Neural crest cell (in vitro differentiated cells): ENCODE data around the gene SEC62. TPM values are rescaled to one million over a fixed set of nuclear protein-coding genes. Genes with fewer than 3 reads are reported as not detected.

Experiments
- DNase-seq: peaks from one replicate; pipeline ENCODE4 v3.0.0; 2021; ENCODE audit warnings: low read depth, mixed read lengths, low spot score
- H3K27ac Mint-ChIP-seq: one replicate; pipeline ENCODE4 v1.8.0; 2021; ENCODE audit warnings: mild to moderate bottlenecking, mixed read lengths; ENCODE audit not compliant: unreplicated experiment
- H3K27me3 Mint-ChIP-seq: 2 replicates; pipeline ENCODE4 v1.8.0; 2021; ENCODE audit warnings: low read depth, mild to moderate bottlenecking, mixed read lengths
- H3K36me3 Mint-ChIP-seq: 2 replicates; pipeline ENCODE4 v1.8.0; 2021; ENCODE audit warnings: low read depth, mild to moderate bottlenecking, mixed read lengths
- H3K4me1 Mint-ChIP-seq: 2 replicates; pipeline ENCODE4 v1.8.0; 2021; ENCODE audit warnings: mixed read lengths
- H3K4me3 Mint-ChIP-seq: one replicate; pipeline ENCODE4 v1.8.0; 2021; ENCODE audit warnings: mild to moderate bottlenecking, mixed read lengths
- H3K9me3 Mint-ChIP-seq: 2 replicates; pipeline ENCODE4 v1.8.0; 2021; ENCODE audit warnings: mixed read lengths
- total RNA-seq: library from RNA; stranded (reverse); gene quantifications from 2 replicates; pipeline ENCODE4 v1.2.1, GENCODE V29; 2021
- TF ChIP-seq, protein P1 (sequence below): fragments of 200-600 bp; sonication (generic); conservative IDR thresholded peaks from 2 replicates; pipeline ENCODE4 v1.5.0; 2021; ENCODE audit warnings: antibody characterized with exemption, mild to moderate bottlenecking

The SEC62 gene
- total RNA-seq, 1 donor from 2014 or later: 67.9 TPM

DNA sequence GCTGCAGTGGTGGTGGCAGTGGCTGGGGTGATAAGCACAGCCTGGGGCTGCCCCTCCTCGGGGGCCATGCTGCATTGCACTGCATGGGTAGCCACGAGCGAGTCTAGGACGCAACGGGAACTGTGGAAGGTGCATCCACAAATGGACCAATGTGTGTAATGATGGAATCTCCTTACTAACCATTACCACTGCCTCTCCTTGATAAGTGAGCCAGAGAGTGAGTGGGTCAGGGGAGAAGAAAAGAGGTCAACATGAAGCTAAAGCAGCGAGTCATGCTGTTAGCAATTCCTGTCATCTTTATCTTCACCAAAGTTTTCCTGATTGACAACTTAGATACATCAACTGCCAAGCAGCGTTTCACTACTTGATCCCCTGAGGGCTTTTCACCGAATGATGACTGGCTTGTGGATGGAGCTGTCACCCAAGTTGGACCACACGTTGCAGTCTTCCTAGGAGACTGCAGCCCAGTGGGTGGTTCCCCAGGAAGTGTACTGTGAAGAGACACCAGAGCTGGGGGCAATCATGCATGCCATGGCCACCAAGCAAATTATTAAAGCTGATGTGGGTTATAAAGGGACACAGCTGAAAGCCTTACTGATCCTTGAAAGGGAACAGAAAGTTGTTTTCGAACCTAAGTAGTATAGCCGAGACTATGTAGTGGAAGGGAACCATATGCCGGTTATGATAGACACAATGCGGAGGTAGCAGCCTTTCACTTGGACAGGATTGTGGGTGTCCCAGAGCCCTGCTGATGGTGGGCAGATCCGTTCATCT is 34.7 kb upstream of the SEC62 start:
- H3K4me3 Mint-ChIP-seq: no peak overlapping the region
- H3K9me3 Mint-ChIP-seq: no peaks in the 10 kb centered on the region
- H3K27ac Mint-ChIP-seq: no peak overlapping the region
- H3K27me3 Mint-ChIP-seq: peaks cover 21% of the 10 kb centered on the region
- TF ChIP-seq, protein P1, sequence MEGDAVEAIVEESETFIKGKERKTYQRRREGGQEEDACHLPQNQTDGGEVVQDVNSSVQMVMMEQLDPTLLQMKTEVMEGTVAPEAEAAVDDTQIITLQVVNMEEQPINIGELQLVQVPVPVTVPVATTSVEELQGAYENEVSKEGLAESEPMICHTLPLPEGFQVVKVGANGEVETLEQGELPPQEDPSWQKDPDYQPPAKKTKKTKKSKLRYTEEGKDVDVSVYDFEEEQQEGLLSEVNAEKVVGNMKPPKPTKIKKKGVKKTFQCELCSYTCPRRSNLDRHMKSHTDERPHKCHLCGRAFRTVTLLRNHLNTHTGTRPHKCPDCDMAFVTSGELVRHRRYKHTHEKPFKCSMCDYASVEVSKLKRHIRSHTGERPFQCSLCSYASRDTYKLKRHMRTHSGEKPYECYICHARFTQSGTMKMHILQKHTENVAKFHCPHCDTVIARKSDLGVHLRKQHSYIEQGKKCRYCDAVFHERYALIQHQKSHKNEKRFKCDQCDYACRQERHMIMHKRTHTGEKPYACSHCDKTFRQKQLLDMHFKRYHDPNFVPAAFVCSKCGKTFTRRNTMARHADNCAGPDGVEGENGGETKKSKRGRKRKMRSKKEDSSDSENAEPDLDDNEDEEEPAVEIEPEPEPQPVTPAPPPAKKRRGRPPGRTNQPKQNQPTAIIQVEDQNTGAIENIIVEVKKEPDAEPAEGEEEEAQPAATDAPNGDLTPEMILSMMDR: no peak
- no peaks in the 10 kb centered on the region for H3K36me3 Mint-ChIP-seq
- H3K4me1 Mint-ChIP-seq: no peaks in the 10 kb centered on the region
- DNase-seq: no peak

DNA sequence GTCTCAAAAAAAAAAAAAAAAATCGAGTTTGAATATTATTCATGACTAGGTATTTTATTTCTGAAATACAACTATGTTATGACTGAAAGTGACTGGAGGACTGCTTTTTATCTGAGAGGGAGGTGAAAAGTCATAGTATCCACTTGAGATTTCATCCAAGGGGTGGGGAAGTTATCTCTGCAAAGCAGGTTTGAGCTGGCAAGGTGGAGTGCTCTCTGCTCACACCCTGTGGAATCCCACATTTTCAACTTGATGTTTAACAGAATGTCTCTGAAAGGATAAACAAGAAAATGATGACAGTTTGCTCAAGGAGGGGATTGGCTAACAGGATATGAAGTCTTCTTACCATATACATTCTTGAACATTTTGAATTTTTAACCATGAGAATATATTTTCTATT is 27.3 kb upstream of the SEC62 start:
- Mint-ChIP-seq H3K4me3 (no peak overlapping the region), H3K9me3 (no peaks in the 10 kb centered on the region), H3K27ac (no peak overlapping the region), H3K4me1 (no peaks in the 10 kb centered on the region), H3K36me3 (no peaks in the 10 kb centered on the region), H3K27me3 (peaks cover 19% of the 10 kb centered on the region)
- TF ChIP-seq, protein P1: no peak
- DNase-seq: no peak

DNA sequence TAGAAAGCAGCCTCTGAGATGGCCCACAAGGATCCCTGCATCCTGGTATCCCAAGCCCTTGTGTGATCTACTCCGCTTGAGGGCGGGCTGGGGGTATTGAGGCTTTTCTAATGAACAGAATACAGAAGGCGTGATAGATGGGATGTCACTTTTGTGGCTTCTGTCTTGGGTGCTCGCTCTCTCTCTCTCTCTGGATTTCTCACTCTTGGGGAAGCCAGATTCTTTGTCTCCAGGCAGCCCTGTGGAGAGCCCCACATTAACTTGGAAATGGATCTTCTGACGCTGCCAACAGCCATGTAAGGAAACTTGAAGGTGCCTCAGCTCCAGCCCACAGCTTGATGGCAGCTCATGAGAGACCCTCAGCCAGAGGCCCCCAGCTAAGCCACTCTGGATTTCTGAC is 26.9 kb upstream of the SEC62 start:
- Mint-ChIP-seq H3K27ac (no peak overlapping the region), H3K4me3 (no peak overlapping the region), H3K4me1 (no peaks in the 10 kb centered on the region), H3K9me3 (no peaks in the 10 kb centered on the region), H3K36me3 (no peaks in the 10 kb centered on the region), H3K27me3 (peaks cover 16% of the 10 kb centered on the region)
- TF ChIP-seq, protein P1: no peak
- no peak for DNase-seq

DNA sequence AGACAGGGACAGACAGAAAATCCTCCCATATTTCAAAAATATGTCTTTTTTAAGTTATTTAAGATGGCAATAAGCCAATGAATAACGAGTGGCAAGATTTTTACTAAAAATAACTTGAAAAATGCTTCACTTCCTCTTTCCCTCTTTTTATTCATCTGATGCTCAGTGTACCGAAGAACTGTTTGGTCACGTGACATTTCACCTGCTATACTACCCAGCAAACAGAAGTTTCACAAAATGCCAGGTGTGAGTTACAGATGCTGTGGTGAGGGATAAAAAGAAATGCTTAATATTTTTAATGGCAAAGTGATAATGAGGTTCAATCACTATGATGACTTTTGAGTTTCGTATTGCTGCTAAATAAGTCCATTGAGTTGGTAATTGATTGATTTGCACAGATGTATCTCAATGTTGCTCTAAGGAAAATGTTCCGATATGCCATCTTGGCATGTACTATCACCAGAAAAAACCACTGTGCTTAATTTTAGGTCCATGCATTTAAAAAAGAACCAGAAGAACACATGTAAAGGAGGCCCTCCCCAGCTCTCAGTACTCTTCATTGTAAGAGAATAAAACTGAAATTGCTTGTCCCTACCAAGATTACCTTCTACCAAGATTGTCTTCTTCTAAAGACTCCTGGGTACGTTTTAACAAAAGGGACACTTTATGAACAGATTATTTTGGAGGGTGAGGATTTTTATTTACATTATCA is 26.0 kb upstream of the SEC62 start:
- Mint-ChIP-seq H3K36me3 (no peaks in the 10 kb centered on the region), H3K4me1 (no peaks in the 10 kb centered on the region), H3K27me3 (peaks cover 8% of the 10 kb centered on the region), H3K27ac (no peak overlapping the region), H3K9me3 (no peaks in the 10 kb centered on the region), H3K4me3 (no peak overlapping the region)
- TF ChIP-seq, protein P1: no peak
- no peak for DNase-seq

DNA sequence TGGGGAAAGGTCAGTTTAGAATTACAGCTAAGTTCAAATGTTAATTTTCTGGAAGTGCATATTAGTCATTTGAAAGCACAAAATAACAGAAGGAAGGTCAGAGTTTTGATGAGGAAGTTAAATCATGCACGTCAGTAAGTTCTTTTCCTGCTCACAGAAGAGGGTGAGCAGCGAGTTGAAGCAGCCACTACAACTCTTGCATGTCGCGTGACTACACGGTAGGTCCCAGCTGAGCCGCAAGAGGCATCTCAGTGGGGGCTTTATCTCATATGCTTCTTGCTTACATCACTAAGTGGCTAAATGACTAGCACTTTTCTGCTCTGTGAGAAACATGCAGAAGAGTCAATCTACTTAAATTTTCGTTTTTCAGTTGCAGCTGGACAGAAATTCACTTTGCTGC is 21.3 kb upstream of the SEC62 start:
- H3K4me1 Mint-ChIP-seq: no peaks in the 10 kb centered on the region
- no peaks in the 10 kb centered on the region for H3K27me3 Mint-ChIP-seq
- H3K4me3 Mint-ChIP-seq: no peak overlapping the region
- H3K36me3 Mint-ChIP-seq: no peaks in the 10 kb centered on the region
- DNase-seq: no peak
- TF ChIP-seq, protein P1: no peak
- H3K27ac Mint-ChIP-seq: no peak overlapping the region
- H3K9me3 Mint-ChIP-seq: no peaks in the 10 kb centered on the region
